Activated CD4-positive, alpha-beta T cell treated with anti-CD3 and anti-CD28 coated beads, Interleukin-2, Interleukin-6, amounts not matched to agents 100 ng/mL and 50 ng/mL, durations not matched to agents 16 hours and 8 hours (primary cell): Measurements from ENCODE around the gene TBC1D5.

Source experiments
- DNase-seq: peaks from one replicate; pipeline ENCODE4 v3.0.0-alpha.2; 2020

Gene TBC1D5

DNA sequence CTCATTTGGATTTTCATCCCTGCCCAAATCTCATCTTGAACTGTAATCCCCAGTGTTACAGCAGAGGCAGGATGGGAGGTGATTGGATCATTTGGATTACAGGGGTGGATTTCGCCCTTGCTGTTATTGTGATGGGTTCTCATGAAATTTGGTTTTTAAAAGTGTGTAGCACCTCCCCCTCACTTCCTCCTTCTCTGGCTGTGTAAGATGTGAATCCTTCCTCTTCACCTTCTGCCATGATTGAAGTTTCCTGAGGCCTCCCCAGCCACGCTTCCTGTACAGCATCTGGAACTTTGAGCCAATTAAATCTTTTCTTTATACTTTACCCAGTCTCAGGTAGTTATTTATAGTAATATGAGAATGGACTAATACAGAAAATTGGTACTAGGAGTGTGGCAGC is 540.9 kb downstream of the TBC1D5 start:
- DNase-seq, result no peak

DNA sequence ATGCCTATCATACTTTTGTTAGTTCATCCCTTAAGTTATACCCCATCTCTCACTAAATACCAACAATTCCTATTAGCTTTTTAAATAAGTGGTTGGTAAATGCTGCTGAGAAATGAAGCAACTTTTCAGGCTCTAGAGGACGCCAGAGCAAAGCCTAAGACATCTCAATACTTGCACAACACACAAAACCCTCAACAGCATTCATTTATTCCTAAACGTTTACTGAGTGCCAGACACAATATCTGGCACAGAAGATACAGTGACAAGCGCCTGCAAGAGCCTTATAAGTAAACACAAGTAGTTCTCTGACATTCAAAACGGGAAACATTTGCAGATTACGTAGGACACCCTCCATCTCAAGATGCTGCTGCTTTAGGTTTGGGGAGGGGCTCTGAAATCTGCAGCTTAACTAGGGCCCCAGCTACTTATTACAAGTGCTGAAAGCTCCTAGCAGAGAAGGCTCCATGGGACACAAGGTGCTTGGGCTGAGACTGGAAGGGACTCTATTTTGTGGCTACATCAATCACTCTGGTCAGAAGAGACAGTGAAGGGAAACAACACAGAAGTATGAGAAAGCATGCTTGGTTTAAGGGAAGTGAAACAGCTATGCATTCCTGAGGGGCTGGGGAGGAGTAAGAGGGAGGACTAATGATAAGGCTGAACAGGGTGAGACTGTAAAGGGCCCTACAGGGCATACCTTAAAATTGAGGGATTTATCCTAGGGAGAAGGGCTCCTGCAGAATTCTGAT is 546.4 kb downstream of the TBC1D5 start:
- no peak for DNase-seq

DNA sequence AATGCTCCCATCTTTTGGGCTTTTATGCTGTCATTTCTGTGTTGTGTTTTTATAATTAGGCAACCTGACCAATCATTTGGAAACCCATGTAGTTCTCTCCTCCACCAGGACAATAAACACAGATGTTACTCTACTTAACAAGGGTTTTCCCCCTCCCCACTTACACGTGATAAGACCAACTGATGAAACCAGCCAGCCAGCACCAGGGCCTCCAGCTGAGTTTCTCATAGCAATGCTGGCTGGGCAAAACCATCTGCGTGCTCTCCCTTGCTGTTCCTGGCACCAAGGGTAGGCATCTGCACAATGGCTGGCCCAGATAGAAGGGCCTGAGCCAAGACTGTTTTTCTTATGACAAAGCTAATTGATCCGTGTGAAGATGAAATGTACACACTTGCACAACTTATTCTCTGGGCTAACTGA is 547.2 kb downstream of the TBC1D5 start:
- DNase-seq, result peak; percentile 71

DNA sequence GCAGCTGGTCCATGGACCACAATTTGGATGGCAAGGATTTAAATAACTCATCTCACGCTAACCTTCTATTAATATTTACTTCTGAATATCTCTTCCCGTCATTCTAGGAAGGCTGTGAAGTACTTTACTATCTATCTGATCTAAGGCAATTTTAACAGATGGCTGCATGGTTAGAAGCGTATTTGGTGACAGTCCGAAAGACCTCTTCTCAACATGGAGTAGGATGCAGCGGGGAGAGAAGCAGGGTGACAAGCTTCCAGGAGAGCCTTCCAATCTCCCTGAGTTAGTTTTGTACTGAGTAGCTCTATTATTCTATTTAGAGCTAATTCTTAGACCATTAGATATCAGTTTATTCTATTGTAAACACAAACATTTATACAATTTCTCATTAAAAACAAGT is 548.3 kb downstream of the TBC1D5 start:
- no peak for DNase-seq

DNA sequence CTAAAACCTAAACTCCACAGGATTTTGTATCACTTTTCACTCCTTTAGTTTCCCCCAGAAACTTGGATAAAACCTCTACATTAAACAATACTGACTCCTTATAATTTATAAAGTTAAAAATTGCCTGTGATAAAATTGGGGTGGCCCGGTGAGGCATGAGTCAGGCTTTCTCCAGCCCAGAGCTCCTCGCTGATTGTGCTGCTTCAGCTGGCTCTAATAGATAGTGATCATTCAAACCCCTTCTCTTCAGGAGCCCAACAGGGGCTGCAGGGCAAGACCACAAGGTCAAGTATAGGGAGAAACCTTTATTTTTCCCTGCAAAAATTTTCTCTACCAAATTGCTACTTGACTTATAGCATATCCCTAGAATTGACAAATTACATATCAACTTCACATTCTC is 549.4 kb downstream of the TBC1D5 start:
- DNase-seq, result no peak

DNA sequence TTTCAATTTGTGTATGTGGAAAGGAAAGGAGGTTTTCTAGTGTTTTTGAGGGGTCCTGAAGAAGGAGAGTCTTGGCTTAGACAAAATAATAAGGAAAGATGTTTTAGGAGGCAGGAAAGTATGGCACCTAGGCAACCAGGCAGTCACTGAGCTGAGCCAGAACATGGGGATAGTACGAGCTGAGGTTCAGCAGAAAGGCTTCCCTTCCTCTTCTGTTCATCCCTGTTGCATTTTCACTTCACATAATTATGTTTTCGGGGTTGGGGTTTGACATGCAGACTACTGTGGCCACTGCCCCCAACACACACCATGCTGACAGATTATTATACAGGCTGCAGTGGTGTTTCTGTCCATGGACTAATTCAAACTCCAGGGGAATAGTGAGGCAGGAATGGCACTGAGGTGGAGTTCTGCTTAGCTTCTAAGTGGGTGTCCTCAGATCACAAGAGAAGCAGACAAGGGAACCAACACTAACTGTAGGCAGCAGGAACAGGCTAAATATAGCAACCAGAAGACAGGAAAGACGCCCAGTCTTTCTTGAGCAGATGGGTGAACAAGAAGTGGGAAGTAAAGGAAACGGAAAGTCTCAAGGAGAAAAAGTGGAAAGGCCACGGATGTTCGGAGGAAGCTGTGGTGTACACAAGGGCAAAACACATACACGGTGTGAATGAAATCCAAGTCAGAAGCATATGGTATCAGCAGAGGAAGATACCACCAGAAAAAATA is 551.9 kb downstream of the TBC1D5 start:
- DNase-seq, result no peak

DNA sequence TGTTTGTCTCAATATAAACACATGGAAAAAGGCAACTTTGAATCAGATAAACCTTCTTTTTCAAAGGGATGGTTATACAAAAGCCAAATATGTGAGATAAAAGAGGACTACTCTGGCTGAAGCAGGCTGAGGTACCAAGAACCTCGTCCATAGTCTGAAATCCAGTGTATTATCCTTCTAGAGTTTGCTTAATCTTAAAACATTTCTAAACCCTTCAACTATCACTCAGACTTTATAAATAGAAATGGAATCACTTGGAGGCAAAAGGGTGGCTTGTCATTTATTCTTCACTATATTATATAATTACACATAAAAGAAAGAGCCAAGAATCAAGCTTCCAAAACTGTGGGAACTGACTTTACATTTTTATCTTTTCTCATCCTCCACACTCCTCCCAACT is 554.1 kb downstream of the TBC1D5 start:
- DNase-seq, result no peak

DNA sequence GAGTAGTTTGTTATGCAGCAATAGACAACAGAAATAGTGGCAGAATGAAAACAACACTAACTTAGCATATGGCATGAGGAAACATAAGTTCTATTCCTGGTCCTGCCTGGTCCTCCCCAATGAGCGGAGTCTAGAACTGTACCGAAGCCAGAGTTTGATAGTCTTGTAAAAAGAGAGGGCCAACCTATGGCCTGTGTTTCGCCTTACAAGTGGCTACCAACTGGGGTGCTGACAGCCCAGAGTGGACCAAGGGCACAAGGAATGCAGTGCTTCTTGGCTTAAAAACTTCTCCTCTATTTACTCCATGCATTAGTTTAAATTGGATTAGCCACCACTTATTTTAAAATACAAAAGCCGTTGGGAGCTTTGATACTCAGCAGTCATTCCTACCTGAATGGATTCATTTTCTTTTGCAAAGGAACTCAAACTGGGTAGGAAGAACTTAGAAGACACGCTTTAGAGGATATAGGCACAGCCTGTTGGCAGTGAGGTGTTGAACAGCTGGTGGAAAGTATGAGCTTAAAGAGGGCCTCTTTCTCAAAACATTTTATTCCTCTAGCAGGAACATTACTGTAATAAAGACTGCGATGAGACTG is 554.7 kb downstream of the TBC1D5 start:
- no peak for DNase-seq

DNA sequence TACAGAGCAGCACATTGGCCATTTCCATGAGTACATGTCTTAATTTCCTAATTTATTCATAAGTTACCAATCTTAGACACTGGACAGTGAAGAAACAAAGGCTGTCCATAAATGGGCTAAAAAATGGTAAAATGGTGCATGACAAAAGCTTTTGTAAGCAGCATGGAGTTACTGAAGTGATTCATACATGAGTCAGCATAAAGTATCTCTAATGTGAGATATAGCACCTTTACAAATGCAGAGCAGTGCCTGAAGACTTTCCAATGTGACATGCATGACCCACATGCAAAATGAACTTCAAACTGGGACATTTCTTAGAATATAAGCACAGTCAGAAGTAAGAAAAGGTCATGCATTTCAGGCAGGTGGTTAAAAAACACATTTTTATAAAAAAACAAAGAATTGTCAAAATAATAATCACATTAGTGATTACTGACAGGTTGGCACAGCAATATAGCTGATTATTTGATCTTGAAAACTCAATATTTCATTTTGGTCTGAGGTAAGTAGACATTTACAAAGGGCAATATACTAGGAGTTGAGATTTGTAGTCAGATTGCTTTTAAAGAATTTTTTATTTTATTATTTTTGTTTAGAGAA is 558.4 kb downstream of the TBC1D5 start:
- DNase-seq, result peak; percentile 27

DNA sequence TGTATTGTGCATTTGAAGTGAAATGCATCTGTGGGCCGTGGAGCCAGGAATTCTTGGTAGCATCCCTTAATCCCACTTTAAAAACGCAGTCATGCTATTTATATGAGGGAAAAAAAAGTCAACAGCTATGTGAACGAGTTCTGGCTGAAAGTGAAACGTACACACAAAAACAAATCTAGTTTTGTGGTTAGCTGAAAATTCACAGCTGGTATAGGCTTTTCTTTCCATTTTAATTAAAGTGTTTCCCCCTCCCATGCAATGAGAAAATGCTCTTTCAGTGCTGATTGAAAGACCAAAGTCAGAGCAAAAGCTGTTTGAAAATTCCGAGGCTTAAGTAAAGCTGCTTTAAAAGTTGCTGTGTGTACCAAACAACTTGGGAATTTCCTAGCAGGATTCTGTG is 560.3 kb downstream of the TBC1D5 start:
- DNase-seq, result peak; percentile 37

DNA sequence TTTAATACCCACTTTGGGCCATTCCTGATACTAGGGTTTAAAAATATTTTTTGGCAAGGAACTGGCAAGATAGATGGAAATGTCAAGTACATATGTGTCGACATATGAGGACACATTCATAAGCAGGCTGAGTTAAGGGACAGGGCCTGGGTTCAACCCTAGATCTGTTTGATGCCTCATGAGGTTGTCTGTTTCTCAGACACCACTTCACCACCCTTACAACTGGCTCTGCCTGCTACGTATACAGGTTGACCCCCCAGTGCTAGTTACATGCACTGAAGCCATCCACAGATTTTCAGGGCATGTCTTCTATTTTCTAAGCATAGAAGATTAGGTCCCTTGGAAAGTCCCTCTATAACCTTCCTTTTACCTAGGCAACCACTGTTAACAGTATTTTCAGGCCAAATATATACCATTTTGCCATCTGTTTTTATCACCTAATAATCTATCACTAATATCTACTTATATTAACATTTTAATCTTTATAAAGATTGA is 561.0 kb downstream of the TBC1D5 start:
- DNase-seq, result no peak

DNA sequence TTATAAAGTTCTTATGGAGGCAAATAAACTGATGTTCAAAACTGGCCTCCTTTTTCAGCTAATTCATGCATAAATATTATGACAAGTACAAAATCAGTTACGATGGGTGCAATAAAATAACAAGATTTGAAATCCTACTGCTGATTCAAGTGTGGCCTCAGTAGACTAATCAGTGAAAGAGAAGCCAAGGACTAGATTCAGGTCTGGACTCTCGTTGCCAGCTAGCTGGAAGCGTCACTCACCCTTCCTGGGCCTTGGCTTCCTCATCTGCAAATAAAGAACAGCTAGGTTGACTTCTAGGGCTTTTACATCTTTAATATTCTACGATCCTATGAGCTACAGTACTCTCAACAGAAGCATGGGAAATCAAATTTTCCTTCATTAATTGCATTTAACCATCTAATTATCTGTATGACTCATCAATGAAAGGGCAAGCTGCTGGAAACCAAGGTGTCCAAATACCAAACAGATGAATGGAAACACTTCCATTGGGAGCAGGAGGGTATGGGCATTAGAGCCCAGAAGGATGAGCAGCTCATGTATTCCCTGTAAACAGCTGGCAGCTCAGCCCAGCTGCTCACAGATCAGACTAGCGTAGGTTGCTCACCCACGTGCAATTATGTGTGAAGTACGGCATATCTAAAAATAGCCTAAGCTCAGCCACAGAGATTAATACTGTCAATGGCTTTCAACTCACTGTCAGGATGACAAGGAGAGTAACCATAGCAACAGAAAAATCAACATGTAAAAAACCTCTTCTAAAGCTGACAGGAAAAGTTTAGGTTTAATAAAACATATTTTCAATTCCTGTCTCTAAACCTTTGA is 562.8 kb downstream of the TBC1D5 start:
- DNase-seq, result no peak

DNA sequence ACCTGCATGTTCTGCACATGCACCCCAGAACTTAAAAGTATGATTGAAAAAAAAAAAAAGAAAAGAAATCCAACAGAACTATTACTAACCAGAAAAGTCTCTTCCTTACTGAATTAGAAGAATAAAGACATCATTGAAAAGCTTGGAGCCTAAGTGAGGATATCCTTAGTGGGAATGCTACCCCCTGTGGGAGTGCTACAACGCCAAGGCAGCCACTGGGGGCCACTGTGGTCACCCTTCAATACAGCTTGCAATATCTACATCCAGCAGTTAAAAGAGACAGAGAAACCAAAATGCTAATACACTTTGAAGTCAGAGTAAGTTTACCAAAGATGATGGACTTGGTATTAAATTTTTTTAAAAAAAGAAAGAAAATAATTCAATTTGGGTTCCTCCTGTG is 565.7 kb downstream of the TBC1D5 start:
- no peak for DNase-seq

DNA sequence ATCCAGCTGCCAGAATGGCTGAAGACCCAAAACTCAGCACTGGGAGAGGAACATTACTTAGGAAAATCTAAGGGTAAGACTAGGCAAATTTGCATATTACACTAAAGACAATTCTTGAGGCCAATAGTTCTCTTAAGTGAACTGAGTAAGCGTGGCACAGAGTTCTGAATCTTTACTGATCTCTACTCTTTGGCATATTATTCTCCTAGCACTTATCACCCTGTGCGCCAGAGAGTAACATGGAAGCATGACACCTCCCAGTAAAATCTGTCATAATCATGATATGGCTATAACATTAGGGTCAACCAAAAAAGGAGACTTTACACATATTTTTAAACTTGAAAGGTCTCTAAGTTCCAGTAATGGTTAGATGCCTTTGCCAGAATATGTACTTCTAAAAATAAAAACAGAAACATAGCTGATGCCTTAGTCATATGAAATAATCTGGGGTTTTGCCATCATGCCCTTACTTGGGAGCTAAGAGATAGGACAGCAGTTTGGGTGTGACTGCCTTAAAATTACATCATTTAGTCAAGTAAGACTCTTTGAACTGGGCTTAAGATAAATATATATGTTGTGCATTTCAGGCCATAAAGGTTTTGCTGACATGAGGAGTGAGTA is 567.1 kb downstream of the TBC1D5 start:
- no peak for DNase-seq

DNA sequence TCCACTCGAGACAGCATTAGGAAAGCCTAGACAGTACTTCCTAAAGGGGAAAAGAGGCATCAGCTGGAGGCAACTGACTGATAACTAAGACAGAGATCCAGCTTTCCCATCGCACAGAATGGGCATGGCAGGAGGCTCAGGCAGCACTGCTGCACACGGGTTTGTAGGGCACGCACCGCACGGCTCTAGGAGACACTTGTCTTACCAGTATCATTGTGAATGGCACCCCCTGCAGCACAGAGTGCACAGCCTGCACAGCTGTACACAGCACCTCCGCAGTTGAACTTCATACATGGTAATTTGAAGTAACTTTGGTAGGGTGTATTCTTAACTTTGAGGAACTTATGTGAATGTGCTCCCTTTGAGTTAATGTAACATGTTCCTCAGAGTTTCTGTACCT is 576.1 kb downstream of the TBC1D5 start:
- no peak for DNase-seq

DNA sequence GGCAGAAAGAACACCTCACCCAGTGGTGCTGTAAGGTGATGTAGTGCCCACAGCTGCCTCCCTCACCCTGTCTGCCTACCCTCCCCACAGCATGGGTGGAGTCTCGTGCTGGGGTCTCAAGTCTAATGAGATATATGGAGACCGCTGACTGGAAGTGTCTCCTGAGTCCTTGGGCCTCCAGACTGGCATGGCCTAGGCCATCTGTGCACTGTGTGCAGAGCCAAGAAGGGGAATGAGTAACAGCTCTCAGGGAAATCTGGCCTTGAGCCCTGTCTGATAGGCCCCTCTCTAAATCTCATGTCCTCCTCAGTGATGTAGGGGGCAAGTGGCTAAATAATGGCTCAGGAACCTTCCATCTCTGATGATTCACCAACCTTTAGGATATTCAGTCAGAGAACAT is 580.3 kb downstream of the TBC1D5 start:
- no peak for DNase-seq

DNA sequence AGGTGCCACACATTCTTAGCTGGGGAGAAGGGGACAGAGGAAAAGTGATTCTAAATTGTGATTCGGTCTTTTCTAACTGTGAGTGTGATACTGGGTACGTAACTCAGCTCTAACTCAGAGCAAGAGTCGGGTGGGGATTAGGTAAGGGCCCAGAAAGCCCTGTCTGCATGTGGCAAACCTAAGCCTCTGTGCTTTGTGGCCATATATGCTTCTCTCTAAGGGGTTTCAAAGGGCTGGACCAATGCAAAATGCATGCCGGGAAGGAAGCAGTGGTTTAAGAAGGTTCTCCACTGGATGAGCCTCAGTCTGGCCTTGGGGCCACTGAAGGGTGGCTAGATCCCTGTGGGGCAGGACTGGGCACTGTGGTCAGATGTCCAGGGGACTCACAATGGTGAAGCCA is 581.8 kb downstream of the TBC1D5 start:
- no peak for DNase-seq

DNA sequence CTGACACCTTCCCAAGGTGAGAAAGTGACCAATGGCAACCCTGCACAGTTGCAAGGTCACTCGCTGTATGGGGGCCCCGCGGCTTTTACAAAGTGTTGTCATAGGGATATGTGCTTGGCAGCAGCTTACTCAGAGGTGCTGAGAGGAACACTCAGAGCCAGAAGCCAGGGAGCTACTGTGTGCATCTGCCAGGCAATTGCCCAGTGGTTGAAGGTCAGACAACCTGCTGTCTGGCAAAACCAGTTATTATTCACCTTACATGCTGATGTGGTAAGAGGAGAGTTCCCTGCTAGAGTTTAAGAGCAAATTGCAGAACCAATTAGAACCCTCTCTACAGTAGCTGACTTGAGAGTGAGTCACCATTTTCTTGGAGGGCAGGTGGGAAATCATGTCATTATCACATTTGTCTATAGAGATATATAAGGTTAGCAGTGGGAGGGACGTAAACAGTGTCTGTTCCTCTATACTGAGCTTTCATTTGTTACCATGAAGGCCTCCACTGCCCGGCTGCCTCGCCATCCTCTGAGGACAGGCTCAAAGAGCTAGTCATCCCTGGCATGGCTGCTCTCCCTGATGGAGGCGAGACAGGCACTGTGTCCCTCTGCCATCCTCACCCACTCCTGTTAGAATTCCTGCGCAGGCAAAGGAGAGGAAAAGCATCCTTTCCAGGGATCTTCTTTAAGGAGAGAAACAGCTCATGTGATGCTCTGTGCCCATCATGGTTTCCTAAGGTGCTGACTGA is 583.3 kb downstream of the TBC1D5 start:
- DNase-seq, result peak; percentile 8

DNA sequence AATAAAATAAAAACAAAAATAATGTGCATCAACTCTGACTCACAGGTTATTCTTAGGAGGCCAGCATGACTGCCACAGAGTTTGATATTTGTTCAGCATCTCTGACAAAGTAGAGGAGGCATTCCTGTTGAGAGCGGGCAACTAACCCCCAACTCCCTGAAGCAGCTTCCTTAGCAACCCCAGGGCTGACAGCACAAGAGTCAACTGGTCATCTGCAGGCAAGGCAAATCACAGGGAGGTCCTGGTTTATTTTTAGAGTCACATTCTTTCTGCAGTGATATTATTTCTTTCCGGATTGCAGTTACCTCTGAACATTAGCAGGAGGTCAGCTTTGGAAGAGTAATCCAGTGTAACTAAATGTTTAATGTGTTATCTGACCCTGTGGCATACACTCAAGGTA is 584.7 kb downstream of the TBC1D5 start:
- DNase-seq, result no peak

DNA sequence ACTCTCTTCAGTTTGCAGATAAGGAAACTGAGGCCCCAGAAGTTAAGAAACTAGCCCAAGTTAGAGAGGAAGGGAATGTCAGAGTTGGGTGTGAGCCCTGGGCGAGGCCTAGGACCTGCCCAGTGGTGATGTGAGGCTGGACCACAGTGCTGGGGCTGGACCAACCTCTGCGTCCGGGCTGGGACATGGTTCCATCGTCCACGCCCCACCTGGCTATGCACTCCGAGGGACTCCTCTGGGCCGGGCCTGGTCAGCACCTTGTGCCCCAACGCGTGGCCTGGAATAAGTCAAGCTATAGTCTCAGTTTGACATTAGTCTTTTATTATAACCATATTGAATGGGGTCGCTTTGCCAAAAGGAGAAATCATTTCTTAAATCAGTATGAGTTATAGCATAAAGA is 585.6 kb downstream of the TBC1D5 start:
- no peak for DNase-seq

DNA sequence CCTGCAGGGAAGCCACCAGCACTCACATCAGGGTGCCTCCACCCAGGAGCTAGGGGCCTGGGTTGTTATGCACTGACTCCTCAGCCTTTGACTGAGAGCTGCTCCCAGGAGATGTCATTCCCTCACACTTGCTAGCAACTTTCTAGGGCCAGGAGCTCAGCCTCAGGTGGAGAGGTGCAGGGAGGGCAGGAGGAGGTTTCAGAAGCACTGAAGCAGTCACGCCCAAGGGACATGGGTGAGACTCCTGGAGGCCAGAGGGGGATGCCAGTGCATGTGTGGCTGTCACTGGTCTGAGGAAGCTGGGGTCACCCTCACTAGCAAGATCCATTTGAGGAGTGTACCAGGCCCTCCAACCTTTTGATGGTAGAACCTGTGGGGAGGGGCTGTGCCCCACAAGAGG is 586.5 kb downstream of the TBC1D5 start:
- no peak for DNase-seq

DNA sequence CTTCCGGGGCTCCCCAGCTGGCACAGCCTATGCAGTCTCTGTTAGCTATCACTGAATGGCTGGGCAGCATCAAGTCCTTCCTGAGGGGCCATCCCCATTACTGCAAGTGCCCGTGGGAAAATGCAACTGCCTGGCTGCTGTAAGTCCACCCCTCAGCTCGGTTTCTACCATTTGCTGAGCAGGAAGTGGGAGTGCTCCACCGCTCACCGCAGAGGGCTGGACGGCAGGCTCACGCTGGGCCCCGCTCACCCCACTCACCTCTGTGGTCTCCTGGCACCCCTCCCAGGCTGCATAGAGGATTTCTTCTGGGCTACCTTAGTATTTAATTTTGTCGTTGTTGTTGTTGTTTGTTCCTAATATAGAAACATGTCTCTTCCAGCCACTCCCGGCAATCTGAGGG is 587.5 kb downstream of the TBC1D5 start:
- DNase-seq, result no peak
